ENCODE data around the gene DHRS2. TPM values are rescaled to one million over a fixed set of nuclear protein-coding genes. Genes with fewer than 3 reads are reported as not detected.

Gene DHRS2
- total and polyA plus RNA-seq, 10 of the 15 experiments (the other 5 are each of a cell fraction or from before 2014, with no cell fraction given) = 0.09 to 1.8 (median 0.73) TPM; not detected in 1

- peak overlapping the region; percentile 9; the same call in 1 of the 2 replicates for H2AFZ ChIP-seq (ENCODE audit: control insufficient read depth, low read depth, low read length)
- intact Hi-C loops (cut with micrococcal nuclease; ENCODE audit: unreplicated experiment) (no loop called here), in situ Hi-C loops (cut with MboI) (no loop called here)
- DNase-seq (ENCODE audit: low read depth, low spot score) (no peak), FAIRE-seq (no peak), ATAC-seq (peak; percentile 30)
- 0 out of 2 replicates have a peak overlapping the region, but pooled peaks have one; percentile 34 for H3K4me2 ChIP-seq (ENCODE audit: control insufficient read depth, insufficient read depth)
- ChIA-PET CTCF (interaction anchor here (1.4 to 3.3 kb wide), 3 partner anchors 13 to 63 kb away, joined by 4 to 18 read pairs (median 5); no protein-coding TSS in a partner anchor), SMC1A (ENCODE audit: uncharacterized antibody, unreplicated experiment) (interaction anchor here (0.6 to 1.9 kb wide), 4 partner anchors 14 to 308 kb away, joined by 3 to 7 read pairs (median 4); no protein-coding TSS in a partner anchor), POLR2A (no interaction called here), RAD21 (ENCODE audit: unreplicated experiment) (no interaction called here)
- no peak overlapping the region for H3K9ac ChIP-seq (ENCODE audit: control insufficient read depth, insufficient read depth, low read length)
- H3K9me3 ChIP-seq (replicated peaks; ENCODE audit: control insufficient read depth, insufficient read depth, low read length) = no peaks in the 10 kb centered on the region; the same call in 2 of the 3 replicates
- H3K27ac ChIP-seq (ENCODE audit: control insufficient read depth, insufficient read depth) = no peak overlapping the region
- no TSS peak for BruUV-seq (replicated peaks)
- H3K27me3 ChIP-seq (replicated peaks in 1 of 2; ENCODE audit: control insufficient read depth in 2 of 2, insufficient read depth in 2 of 2, low read length in 1 of 2) = no peaks in the 10 kb centered on the region
- no peak overlapping the region for H3K4me3 ChIP-seq
- H4K20me1 ChIP-seq (ENCODE audit: control insufficient read depth, insufficient read depth) = no peaks in the 10 kb centered on the region
- 79% methylated on average over 12 of the region's 12 CpGs for WGBS (ENCODE audit: insufficient coverage, insufficient replicate concordance, low lambda C conversion rate, missing lambda C conversion rate)
- no peaks in the 10 kb centered on the region for H3K79me2 ChIP-seq (ENCODE audit: control insufficient read depth, insufficient read depth, low read length)
- TF ChIP-seq RUNX3 (IDR thresholded peaks at IDR 0.05; ENCODE audit: low read length) = peak; percentile 73
- peak; percentile 23; the same call in 1 of the 2 replicates for TF ChIP-seq FOXM1 (IDR thresholded peaks at IDR 0.05; ENCODE audit: low read depth, low read length)
- peak; percentile 55 for TF ChIP-seq CREM (IDR thresholded peaks at IDR 0.05; ENCODE audit: low read depth)
- peak; percentile 74; the same call in 1 of the 2 replicates for TF ChIP-seq MEF2A (IDR thresholded peaks at IDR 0.05; ENCODE audit: insufficient read depth, low read depth, low read length)
- peak; percentile 39; the same call in 1 of the 2 replicates for TF ChIP-seq JUNB (IDR thresholded peaks at IDR 0.05)
- TF ChIP-seq ZBTB11 (CRISPR knock-in tag; IDR thresholded peaks at IDR 0.05) = no peak
- H3K36me3 ChIP-seq (ENCODE audit: control insufficient read depth in 2 of 2, insufficient read depth in 2 of 2, low read length in 1 of 2) = no peaks in the 10 kb centered on the region
- H3K4me1 ChIP-seq (ENCODE audit: control insufficient read depth, insufficient read depth, low read length) = peaks cover 55% of the 10 kb centered on the region
These were observed 33.7 kb upstream of the DHRS2 start for GRCh38 chr14:23602181-23603095.

Data from GM12878 (cell line).